CD4-positive, alpha-beta T cell treated with Interleukin-6 for 4 hours (primary cell): ENCODE measurements around the gene MMP3.
"Not testable (repeated sequence)": the region's sequence is repeated elsewhere in the genome, so short reads cannot be mapped to it uniquely, and the experiment has no call there.

Experiments used
- DNase-seq: peaks from one replicate; pipeline ENCODE4 v3.0.0-alpha.2; 2020; ENCODE audit warnings: mixed read lengths

The MMP3 gene

GRCh38 chr11:102843489-102843888, at the start of gene MMP3:
MMP3 (minus strand) TSS chr11:102843609; CDS start chr11:102843546, 63 bp downstream.
- DNase-seq, result no peak

- DNase-seq, result no peak
These were observed 48.3 kb upstream of the MMP3 start for GRCh38 chr11:102891736-102892135.

GRCh38 chr11:102886999-102887398, 43.6 kb upstream of the MMP3 start:
- DNase-seq, result no peak

GRCh38 chr11:102883141-102883540, 39.7 kb upstream of the MMP3 start:
- DNase-seq, result no peak

GRCh38 chr11:102882389-102883024, 39.1 kb upstream of the MMP3 start:
- DNase-seq, result no peak

- no peak for DNase-seq
These were observed 36.4 kb upstream of the MMP3 start for GRCh38 chr11:102879801-102880200.

GRCh38 chr11:102878595-102878994, 35.2 kb upstream of the MMP3 start:
- no peak for DNase-seq

GRCh38 chr11:102874852-102875251, 31.4 kb upstream of the MMP3 start, which contains the start of gene MMP12:
MMP12 (minus strand) TSS chr11:102874982; CDS start chr11:102874937, 45 bp downstream.
- DNase-seq, result no peak

GRCh38 chr11:102869354-102869964, 26.1 kb upstream of the MMP3 start:
- not testable (repeated sequence) for DNase-seq

GRCh38 chr11:102868339-102868738, 24.9 kb upstream of the MMP3 start:
- no peak for DNase-seq

GRCh38 chr11:102864724-102865123, 21.3 kb upstream of the MMP3 start:
- DNase-seq, result no peak

GRCh38 chr11:102853956-102854355, 10.5 kb upstream of the MMP3 start:
- no peak for DNase-seq

- DNase-seq, result no peak
These were observed 9.6 kb upstream of the MMP3 start for GRCh38 chr11:102853055-102853454.

- DNase-seq, result no peak
These were observed 7.8 kb upstream of the MMP3 start for GRCh38 chr11:102850973-102851745.

- no peak for DNase-seq
These were observed 5.9 kb upstream of the MMP3 start for GRCh38 chr11:102849311-102849710.

GRCh38 chr11:102846292-102846691, 2.9 kb upstream of the MMP3 start:
- no peak for DNase-seq

- DNase-seq, result no peak
These were observed 479 bp downstream of the MMP3 start for GRCh38 chr11:102842930-102843329.

- no peak for DNase-seq
These were observed 3.4 kb downstream of the MMP3 start for GRCh38 chr11:102840018-102840417.

GRCh38 chr11:102837646-102838045, 5.8 kb downstream of the MMP3 start:
- no peak for DNase-seq

- DNase-seq, result no peak
These were observed 6.3 kb downstream of the MMP3 start for GRCh38 chr11:102837156-102837555.

GRCh38 chr11:102836290-102836875, 7.0 kb downstream of the MMP3 start:
- no peak for DNase-seq

GRCh38 chr11:102833731-102834130, 9.7 kb downstream of the MMP3 start:
- DNase-seq, result no peak

- DNase-seq, result no peak
These were observed 10.8 kb downstream of the MMP3 start for GRCh38 chr11:102832612-102833011.
